ENCODE measurements around the gene DUS3L. TPM values are rescaled to one million over a fixed set of nuclear protein-coding genes. Genes with fewer than 3 reads are reported as not detected.

DUS3L gene
- total RNA-seq, 1 donor from 2014 or later = 14.1 TPM

- Histone ChIP-seq H3K36me3 (no peaks in the 10 kb centered on the region), H3K4me3 (no peak overlapping the region), H3K4me1 (peaks cover 5% of the 10 kb centered on the region), H3K27me3 (ENCODE audit: low read depth) (peaks cover 18% of the 10 kb centered on the region), H3K27ac (replicated peaks) (no peak overlapping the region), H3K9me3 (replicated peaks) (no peaks in the 10 kb centered on the region)
- DNase-seq = no peak
- no peak for TF ChIP-seq CTCF (IDR thresholded peaks at IDR 0.05; ENCODE audit: borderline replicate concordance)
- intact Hi-C loops (cut with micrococcal nuclease) = no loop called here
Measured at GRCh38 chr19:5809053-5809452, 18.1 kb upstream of the DUS3L start.

GRCh38 chr19:5808120-5808816, 17.3 kb upstream of the DUS3L start:
- Histone ChIP-seq H3K36me3 (no peaks in the 10 kb centered on the region), H3K9me3 (replicated peaks) (no peaks in the 10 kb centered on the region), H3K4me3 (no peak overlapping the region), H3K27ac (replicated peaks) (no peak overlapping the region), H3K4me1 (peaks cover 12% of the 10 kb centered on the region), H3K27me3 (ENCODE audit: low read depth) (peaks cover 23% of the 10 kb centered on the region)
- intact Hi-C loops (cut with micrococcal nuclease) = no loop called here
- no peak for TF ChIP-seq CTCF (IDR thresholded peaks at IDR 0.05; ENCODE audit: borderline replicate concordance)
- no peak for DNase-seq

GRCh38 chr19:5806905-5807304, 15.9 kb upstream of the DUS3L start:
- Histone ChIP-seq H3K27ac (replicated peaks) (no peak overlapping the region), H3K9me3 (replicated peaks) (no peaks in the 10 kb centered on the region), H3K4me1 (peaks cover 16% of the 10 kb centered on the region), H3K4me3 (no peak overlapping the region), H3K36me3 (no peaks in the 10 kb centered on the region), H3K27me3 (ENCODE audit: low read depth) (peaks cover 37% of the 10 kb centered on the region)
- DNase-seq = no peak
- intact Hi-C loops (cut with micrococcal nuclease) = no loop called here
- no peak for TF ChIP-seq CTCF (IDR thresholded peaks at IDR 0.05; ENCODE audit: borderline replicate concordance)

GRCh38 chr19:5806133-5806489, 15.1 kb upstream of the DUS3L start:
- no peaks in the 10 kb centered on the region for H3K36me3 ChIP-seq
- intact Hi-C loops (cut with micrococcal nuclease) = no loop called here
- TF ChIP-seq CTCF (IDR thresholded peaks at IDR 0.05; ENCODE audit: borderline replicate concordance) = no peak
- H3K4me3 ChIP-seq = peak overlapping the region; percentile 65
- peaks cover 18% of the 10 kb centered on the region for H3K4me1 ChIP-seq
- no peak for DNase-seq
- no peak overlapping the region for H3K27ac ChIP-seq (replicated peaks)
- peaks cover 45% of the 10 kb centered on the region for H3K27me3 ChIP-seq (ENCODE audit: low read depth)
- no peaks in the 10 kb centered on the region for H3K9me3 ChIP-seq (replicated peaks)

GRCh38 chr19:5805462-5806132, 14.6 kb upstream of the DUS3L start:
- peak; percentile 75 for TF ChIP-seq CTCF (IDR thresholded peaks at IDR 0.05; ENCODE audit: borderline replicate concordance)
- peak overlapping the region; percentile 65 for H3K4me3 ChIP-seq
- H3K36me3 ChIP-seq = no peaks in the 10 kb centered on the region
- H3K9me3 ChIP-seq (replicated peaks) = no peaks in the 10 kb centered on the region
- peak overlapping the region; percentile 84 for H3K27ac ChIP-seq (replicated peaks)
- peaks cover 18% of the 10 kb centered on the region for H3K4me1 ChIP-seq
- peak; percentile 61 for DNase-seq
- intact Hi-C loops (cut with micrococcal nuclease) = no loop called here
- H3K27me3 ChIP-seq (ENCODE audit: low read depth) = peaks cover 50% of the 10 kb centered on the region

Measured in left ventricle myocardium inferior (tissue), 1 donor.